IPS-18a (cell line): ENCODE results near the gene LCE3D.
"Not testable (repeated sequence)": the region's sequence is repeated elsewhere in the genome, so short reads cannot be mapped to it uniquely, and the experiment has no call there.

ENCODE experiments used
- H3K27ac ChIP-seq: one replicate; pipeline ENCODE4 v1.5.1; 2013; ENCODE audit warnings: low read length
- H3K27me3 ChIP-seq: one replicate; pipeline ENCODE4 v1.6.1; 2013; ENCODE audit warnings: mild to moderate bottlenecking, low read length; ENCODE audit not compliant: control insufficient read depth, insufficient read depth
- H3K36me3 ChIP-seq: one replicate; pipeline ENCODE4 v1.6.1; 2013; ENCODE audit warnings: low read depth, low read length; ENCODE audit not compliant: control insufficient read depth
- H3K4me1 ChIP-seq: one replicate; pipeline ENCODE4 v1.6.1; 2013; ENCODE audit warnings: low read depth, low read length; ENCODE audit not compliant: control insufficient read depth
- H3K4me3 ChIP-seq: one replicate; pipeline ENCODE4 v1.5.1; 2013; ENCODE audit warnings: low read length
- H3K9ac ChIP-seq: one replicate; pipeline ENCODE4 v1.6.1; 2013; ENCODE audit warnings: mild to moderate bottlenecking, low read length, moderate library complexity
- H3K9me3 ChIP-seq: one replicate; pipeline ENCODE4 v1.6.1; 2013; ENCODE audit warnings: low read depth, low read length; ENCODE audit not compliant: control insufficient read depth

The LCE3D gene, protein sequence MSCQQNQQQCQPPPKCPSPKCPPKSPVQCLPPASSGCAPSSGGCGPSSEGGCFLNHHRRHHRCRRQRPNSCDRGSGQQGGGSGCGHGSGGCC

DNA sequence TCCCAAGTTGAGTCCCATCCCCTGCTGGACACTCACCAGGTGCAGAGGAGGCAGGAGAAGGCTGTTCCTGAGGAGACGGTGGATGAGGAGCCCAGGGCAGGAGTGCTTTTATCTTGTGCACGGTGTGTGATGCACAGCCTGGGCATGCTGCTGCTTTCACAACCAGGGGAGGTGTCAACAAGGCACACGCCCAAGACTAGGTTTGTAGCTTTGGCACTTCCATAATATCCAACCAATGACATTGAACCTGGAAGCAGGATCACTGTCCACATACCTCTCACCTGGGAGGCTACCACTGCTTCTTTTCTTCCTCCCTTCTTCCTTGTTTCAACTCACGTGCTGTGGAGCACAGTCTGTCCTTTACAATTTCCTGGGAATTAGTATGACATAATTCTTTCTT, at the start of gene LCE3D:
LCE3D (minus strand) TSS at position 84 of the 400 bp plus-strand sequence. CDS start 580 bp downstream, outside the sequence.
- Histone ChIP-seq H3K27ac (no peak within 1 kb of the TSS), H3K27me3 (no peaks in the 10 kb centered on the region), H3K4me3 (no peak within 1 kb of the TSS), H3K4me1 (no peaks in the 10 kb centered on the region), H3K9me3 (peaks cover 61% of the 10 kb centered on the region), H3K36me3 (no peaks in the 10 kb centered on the region), H3K9ac (no peak within 1 kb of the TSS)

DNA sequence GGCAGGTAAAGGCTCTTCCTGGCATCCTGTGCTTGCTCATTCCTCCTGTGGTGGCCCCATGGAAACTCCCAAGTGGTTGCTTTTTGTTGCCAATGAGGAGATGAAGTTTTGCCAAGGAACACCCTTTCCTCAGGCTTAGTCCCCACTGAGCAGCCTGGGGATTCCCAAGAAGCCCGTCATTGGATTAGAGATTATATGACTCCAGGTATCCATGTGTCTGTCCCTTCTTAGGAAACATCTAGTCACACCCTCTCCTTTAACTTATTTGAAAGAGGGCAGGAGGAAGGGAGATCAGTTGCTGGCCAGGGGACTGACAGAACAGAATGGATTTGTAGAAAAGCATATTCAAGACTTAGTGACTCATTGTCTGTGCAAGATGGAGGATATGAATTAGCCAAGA, 46.4 kb upstream of the LCE3D start:
- Histone ChIP-seq H3K4me1 (no peaks in the 10 kb centered on the region), H3K4me3 (no peak overlapping the region), H3K36me3 (no peaks in the 10 kb centered on the region), H3K9me3 (peaks cover 72% of the 10 kb centered on the region), H3K9ac (no peak overlapping the region), H3K27ac (no peak overlapping the region), H3K27me3 (no peaks in the 10 kb centered on the region)

DNA sequence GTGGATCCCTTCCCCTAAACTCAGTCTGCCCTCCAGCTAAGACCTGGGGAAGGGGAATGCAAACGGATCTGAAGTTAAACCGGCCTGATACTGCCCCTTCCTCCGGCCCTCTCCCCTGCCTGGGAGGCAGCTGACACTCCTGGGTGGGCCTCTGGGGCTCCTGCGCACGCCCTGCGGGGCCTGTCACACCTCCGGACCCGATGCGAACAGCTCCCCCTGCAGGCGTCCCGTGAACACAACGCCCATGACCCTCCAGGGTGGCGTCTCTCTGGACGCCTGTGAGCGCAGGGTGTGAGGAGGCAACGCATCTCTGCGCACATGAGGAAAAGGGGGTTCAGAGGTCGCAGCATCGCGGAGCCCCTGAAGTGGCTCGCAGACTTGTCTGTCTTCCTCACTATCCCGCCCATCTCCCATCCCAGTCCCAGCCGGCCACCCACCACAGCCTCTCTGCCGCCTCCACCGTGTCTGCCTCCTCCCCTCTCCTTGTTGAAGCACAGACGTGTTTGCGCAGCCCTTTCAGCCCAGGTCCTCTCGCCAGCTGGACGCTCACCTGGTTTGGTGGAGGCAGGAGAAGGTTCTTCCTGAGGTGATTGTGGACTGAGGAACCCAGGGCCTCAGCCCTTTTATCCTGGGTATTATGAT, 43.0 kb upstream of the LCE3D start:
- Histone ChIP-seq H3K4me1 (no peaks in the 10 kb centered on the region), H3K27ac (no peak overlapping the region), H3K4me3 (no peak overlapping the region), H3K27me3 (no peaks in the 10 kb centered on the region), H3K36me3 (no peaks in the 10 kb centered on the region), H3K9me3 (peaks cover 73% of the 10 kb centered on the region), H3K9ac (no peak overlapping the region)

DNA sequence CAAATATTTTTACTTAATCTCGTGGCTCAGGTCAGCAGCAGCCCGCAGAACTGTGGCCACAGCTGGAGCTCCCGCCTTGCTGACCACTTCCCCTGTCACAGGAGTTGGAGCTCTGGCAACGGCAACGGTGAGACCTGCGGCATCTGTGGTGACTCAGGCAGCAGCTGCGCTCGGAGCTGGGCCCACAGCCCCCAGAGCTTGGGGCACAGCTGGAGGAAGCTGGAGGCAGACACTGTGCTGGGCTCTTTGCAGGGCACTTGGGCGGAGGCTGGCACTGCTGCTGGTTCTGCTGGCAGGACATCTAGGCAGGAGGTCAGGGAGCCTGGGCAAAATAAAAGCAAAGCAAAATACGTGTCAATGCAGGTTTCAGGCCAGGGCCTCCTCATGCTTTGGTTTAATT, 42.5 kb upstream of the LCE3D start, which contains the start of gene LCE3A:
LCE3A (minus strand) TSS at position 301 of the 400 bp plus-strand sequence; CDS start at position 301, 0 bp downstream.
- H3K4me1 ChIP-seq: no peaks in the 10 kb centered on the region
- no peaks in the 10 kb centered on the region for H3K36me3 ChIP-seq
- no peaks in the 10 kb centered on the region for H3K27me3 ChIP-seq
- no peak within 1 kb of the TSS for H3K27ac ChIP-seq
- no peak within 1 kb of the TSS for H3K9ac ChIP-seq
- peaks cover 73% of the 10 kb centered on the region for H3K9me3 ChIP-seq
- H3K4me3 ChIP-seq: no peak within 1 kb of the TSS

DNA sequence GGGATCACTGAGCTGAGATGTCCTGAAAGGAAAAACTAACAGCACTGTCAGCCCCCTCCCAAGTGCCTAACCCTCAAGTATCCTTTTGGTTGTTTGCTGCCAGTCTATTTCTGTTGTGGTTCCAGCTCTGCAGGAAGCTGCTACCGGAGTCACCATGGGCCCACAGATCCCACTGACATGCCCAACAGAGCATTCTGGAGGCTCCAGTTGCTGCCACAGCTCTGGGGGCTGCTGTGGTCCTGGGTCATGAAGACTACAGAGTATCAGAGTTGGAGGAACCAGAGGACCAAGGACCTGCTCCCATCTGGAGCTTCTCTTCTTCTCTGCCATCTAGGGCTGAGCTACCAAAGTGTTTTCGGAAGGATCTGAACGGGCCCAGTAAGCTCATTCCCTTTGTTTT, 41.7 kb upstream of the LCE3D start:
- Histone ChIP-seq H3K9me3 (peaks cover 69% of the 10 kb centered on the region), H3K27ac (no peak overlapping the region)

DNA sequence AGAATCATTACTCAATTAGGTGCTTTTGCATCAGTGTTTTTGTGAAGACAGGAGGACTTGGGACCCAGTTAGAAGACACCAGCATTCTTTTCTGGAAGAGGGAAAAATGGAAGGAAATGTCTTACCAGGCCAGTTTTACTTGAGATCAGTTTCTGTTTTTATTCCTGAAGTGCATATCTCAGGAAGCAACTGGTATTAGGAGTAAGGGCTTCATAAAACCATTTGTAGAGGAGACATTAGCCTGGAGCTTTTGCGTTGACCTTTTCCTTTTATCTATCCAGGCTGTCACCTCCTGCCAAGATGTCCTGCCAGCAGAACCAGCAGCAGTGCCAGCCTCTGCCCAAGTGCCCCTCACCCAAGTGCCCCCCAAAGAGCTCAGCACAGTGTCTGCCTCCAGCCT, 33.2 kb upstream of the LCE3D start, which contains the start of gene LCE3B:
LCE3B (plus strand) TSS at position 301 of the 400 bp plus-strand sequence; CDS start at position 301, 0 bp downstream.
- no peak within 1 kb of the TSS for H3K4me3 ChIP-seq
- H3K9ac ChIP-seq: no peak within 1 kb of the TSS
- H3K36me3 ChIP-seq: no peaks in the 10 kb centered on the region
- no peaks in the 10 kb centered on the region for H3K4me1 ChIP-seq
- no peak within 1 kb of the TSS for H3K27ac ChIP-seq
- H3K9me3 ChIP-seq: peaks cover 39% of the 10 kb centered on the region
- no peaks in the 10 kb centered on the region for H3K27me3 ChIP-seq

More for the DNA sequence above, 41.7 kb upstream of the LCE3D start:
- H3K27me3 ChIP-seq: no peaks in the 10 kb centered on the region
- no peak overlapping the region for H3K9ac ChIP-seq
- H3K36me3 ChIP-seq: no peaks in the 10 kb centered on the region
- H3K4me3 ChIP-seq: no peak overlapping the region
- no peaks in the 10 kb centered on the region for H3K4me1 ChIP-seq

DNA sequence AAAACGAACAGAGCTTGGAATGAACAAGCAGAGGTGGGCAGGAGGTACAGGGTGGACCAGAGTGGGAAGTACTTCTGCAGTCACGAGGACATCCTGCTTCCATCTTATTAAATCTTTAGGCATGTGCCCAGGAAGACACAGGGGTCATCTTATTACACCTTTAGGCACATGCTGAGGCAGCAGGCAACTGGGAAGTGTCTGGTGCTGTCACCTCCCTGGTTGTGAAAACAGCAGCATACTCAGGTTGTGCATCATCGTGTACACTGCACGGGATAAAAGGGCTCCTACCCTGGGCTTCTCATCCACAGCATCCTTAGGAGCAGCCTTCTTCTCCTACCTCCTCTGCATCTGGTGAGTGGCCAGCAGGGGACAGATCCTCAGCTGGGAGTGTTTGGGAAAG, 19.6 kb upstream of the LCE3D start, which contains the start of gene LCE3C:
LCE3C (plus strand) TSS at position 301 of the 400 bp plus-strand sequence. CDS start 498 bp downstream, outside the sequence.
- no peak within 1 kb of the TSS for H3K4me3 ChIP-seq
- H3K4me1 ChIP-seq: no peaks in the 10 kb centered on the region
- no peaks in the 10 kb centered on the region for H3K27me3 ChIP-seq
- H3K27ac ChIP-seq: no peak within 1 kb of the TSS
- no peaks in the 10 kb centered on the region for H3K36me3 ChIP-seq
- no peak within 1 kb of the TSS for H3K9ac ChIP-seq
- peaks cover 35% of the 10 kb centered on the region for H3K9me3 ChIP-seq

DNA sequence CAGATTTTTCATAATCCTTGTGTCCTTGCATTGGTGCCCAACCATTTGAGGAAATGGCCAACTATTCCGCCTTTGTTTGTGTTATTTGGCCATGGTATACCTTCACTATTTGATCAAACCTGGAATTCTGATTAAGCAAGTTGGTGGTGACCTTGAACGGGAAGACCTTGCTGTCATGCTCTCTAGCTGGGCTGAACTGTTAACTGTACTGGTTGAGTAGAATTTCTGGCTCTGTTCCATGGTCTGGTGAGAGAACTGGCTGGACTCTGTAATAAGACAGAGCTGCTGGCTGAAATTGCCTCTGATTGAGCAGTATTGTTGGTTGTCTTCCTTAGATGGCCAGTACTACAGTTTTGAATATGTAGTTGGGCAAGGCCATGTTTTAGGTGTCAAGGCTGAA, 16.7 kb upstream of the LCE3D start:
- H3K9ac ChIP-seq: no peak overlapping the region
- no peak overlapping the region for H3K27ac ChIP-seq

DNA sequence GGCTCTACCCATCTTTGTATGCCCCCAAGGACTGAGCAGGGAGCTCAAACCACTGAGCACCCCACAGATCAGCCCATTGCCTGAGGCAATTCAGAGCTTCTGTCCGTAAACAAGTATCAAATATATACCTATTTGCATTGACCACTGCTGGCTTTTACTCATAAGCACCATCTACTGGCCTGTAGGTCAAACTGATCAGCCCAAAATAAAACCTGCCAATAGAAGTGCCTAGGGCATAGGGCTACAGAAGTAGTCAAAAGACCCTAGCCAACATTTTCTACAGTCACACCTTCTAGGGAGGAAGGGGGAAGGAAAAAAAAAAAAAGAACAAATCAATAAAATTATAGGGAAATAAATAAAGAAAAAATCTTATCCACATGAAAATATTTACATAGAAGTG, 5.3 kb upstream of the LCE3D start:
- H3K9me3 ChIP-seq: peaks cover 26% of the 10 kb centered on the region
- H3K9ac ChIP-seq: no peak overlapping the region
- no peaks in the 10 kb centered on the region for H3K36me3 ChIP-seq
- no peak overlapping the region for H3K4me3 ChIP-seq
- H3K27ac ChIP-seq: no peak overlapping the region
- no peaks in the 10 kb centered on the region for H3K4me1 ChIP-seq
- H3K27me3 ChIP-seq: no peaks in the 10 kb centered on the region

More for the DNA sequence above, 16.7 kb upstream of the LCE3D start:
- Histone ChIP-seq H3K4me3 (no peak overlapping the region), H3K4me1 (no peaks in the 10 kb centered on the region), H3K27me3 (no peaks in the 10 kb centered on the region), H3K9me3 (peaks cover 36% of the 10 kb centered on the region), H3K36me3 (no peaks in the 10 kb centered on the region)

DNA sequence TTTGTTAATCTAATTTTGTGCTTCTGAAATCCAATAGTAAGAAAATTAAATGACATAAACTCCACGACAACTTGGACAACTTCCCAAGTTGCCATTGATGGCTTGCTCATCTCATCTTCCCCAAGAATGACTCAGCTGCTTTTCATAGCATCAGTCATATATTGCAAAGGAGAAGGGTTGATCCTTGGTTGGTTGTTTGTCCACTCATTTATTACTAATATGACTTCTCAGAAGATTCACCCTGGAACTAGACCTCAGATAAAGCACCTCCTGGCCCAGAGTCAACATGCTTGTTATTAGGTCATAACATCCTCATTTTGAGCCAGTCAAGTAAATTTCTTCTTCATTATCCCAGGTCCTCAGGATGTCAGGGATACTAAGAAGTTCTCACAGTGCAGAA, 2.3 kb upstream of the LCE3D start:
- H3K4me1 ChIP-seq: no peaks in the 10 kb centered on the region

DNA sequence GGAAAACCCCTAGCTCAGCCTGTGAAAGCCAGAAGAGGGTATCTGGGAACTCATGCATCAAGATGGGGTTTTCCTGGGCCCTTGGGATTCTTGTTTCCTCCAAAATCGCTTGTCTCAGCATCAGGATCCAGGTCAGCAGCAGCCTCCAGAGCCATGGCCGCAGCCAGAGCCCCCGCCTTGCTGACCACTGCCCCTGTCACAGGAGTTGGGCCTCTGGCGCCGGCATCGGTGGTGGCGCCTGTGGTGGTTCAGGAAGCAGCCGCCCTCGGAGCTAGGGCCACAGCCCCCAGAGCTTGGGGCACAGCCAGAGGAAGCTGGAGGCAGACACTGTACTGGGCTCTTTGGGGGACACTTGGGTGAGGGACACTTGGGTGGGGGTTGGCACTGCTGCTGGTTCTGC, 790 bp downstream of the LCE3D start:
- not testable (repeated sequence) for H3K4me1 ChIP-seq, H3K27ac ChIP-seq, H3K27me3 ChIP-seq, H3K36me3 ChIP-seq, H3K4me3 ChIP-seq, H3K9ac ChIP-seq
- H3K9me3 ChIP-seq: peaks cover 70% of the 10 kb centered on the region

More for the DNA sequence above, 2.3 kb upstream of the LCE3D start:
- no peaks in the 10 kb centered on the region for H3K27me3 ChIP-seq
- H3K36me3 ChIP-seq: no peaks in the 10 kb centered on the region
- peaks cover 46% of the 10 kb centered on the region for H3K9me3 ChIP-seq
- H3K4me3 ChIP-seq: no peak overlapping the region
- no peak overlapping the region for H3K27ac ChIP-seq
- H3K9ac ChIP-seq: no peak overlapping the region

DNA sequence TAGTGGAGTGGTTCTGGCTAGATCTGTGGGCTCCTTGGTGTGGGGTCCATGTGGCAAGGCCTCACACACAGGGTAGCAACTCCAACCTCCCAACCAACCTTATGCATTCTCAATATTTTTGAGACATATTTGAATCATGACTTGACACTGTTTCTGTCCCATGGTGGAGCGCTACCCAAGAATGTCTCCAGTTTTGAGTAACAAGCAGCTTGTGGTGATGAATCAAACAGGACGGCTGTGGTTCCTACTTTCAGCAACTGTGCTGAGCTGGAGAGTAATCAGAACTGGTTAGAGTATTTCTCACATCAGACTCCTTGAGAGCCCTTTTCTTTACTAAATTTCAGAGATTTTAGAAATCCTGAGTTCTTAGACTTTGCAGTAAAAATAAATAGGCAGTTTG, 3.1 kb downstream of the LCE3D start:
- peaks cover 77% of the 10 kb centered on the region for H3K9me3 ChIP-seq
- no peaks in the 10 kb centered on the region for H3K4me1 ChIP-seq

More for the DNA sequence above, 3.1 kb downstream of the LCE3D start:
- no peaks in the 10 kb centered on the region for H3K27me3 ChIP-seq
- no peak overlapping the region for H3K4me3 ChIP-seq
- no peak overlapping the region for H3K9ac ChIP-seq
- no peaks in the 10 kb centered on the region for H3K36me3 ChIP-seq
- H3K27ac ChIP-seq: no peak overlapping the region
